ENCODE data around the gene SMYD3.

DNA sequence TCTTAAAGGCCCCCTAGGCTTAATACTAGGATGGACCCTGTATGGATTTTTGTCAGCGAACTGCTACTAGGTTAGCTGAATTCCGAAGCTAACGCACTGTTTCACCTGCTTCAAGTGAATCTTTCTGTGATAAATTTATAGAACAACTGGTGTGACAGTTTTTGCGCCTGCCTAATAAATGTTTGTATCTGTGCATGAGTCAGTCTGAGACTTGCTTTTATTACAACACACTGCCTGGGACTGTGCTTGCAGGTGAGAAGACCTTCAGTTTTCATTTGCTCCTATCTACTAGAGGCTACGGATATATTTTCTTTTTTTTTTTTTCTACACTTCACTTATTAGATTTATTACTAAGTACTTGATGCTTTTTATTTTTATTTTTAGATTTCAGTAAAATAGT lies 420.9 kb downstream of the SMYD3 start:
- TF ChIP-seq CTCF (IDR thresholded peaks at IDR 0.05) (no peak), POLR2A (IDR thresholded peaks at IDR 0.05) (no peak)
